Astrocyte (in vitro differentiated cells and primary cell): ENCODE data around the gene CHKA. TPM values are rescaled to one million over a fixed set of nuclear protein-coding genes. Genes with fewer than 3 reads are reported as not detected.

ENCODE experiments used
- DNase-seq: peaks from one replicate; pipeline ENCODE4 v3.0.0-alpha.2; 2010; ENCODE audit warnings: low read depth
- FAIRE-seq: peaks from 2 replicates; lab custom pipeline; 2011; peaks lifted over from hg19 to GRCh38; lab: Jason Lieb, UNC
- H2AFZ ChIP-seq: 2 replicates; pipeline ENCODE4 v1.6.0; 2012; ENCODE audit warnings: low read depth, low read length, inconsistent platforms
- H3K27ac ChIP-seq: 2 replicates; pipeline ENCODE4 v1.5.1; 2011; ENCODE audit warnings: low read depth, low read length, inconsistent platforms
- H3K27me3 ChIP-seq: 2 replicates; pipeline ENCODE4 v1.6.0; 2011; ENCODE audit warnings: low read length, inconsistent platforms; ENCODE audit not compliant: insufficient read depth
- H3K36me3 ChIP-seq: 2 replicates; pipeline ENCODE4 v1.5.1; 2011; ENCODE audit warnings: low read length, inconsistent platforms; ENCODE audit not compliant: insufficient read depth
- H3K4me1 ChIP-seq: 2 replicates; pipeline ENCODE4 v1.5.1; 2011; ENCODE audit warnings: low read length, inconsistent platforms; ENCODE audit not compliant: insufficient read depth
- H3K4me2 ChIP-seq: 2 replicates; pipeline ENCODE4 v1.6.0; 2012; ENCODE audit warnings: low read length, inconsistent platforms
- H3K4me3 ChIP-seq: 2 replicates; pipeline ENCODE4 v1.5.1; 2011; ENCODE audit warnings: low read depth, mild to moderate bottlenecking, low read length, inconsistent platforms; ENCODE audit not compliant: insufficient read depth
- H3K79me2 ChIP-seq: 2 replicates; pipeline ENCODE4 v1.6.0; 2012; ENCODE audit warnings: mild to moderate bottlenecking, low read length, inconsistent platforms; ENCODE audit not compliant: insufficient read depth
- H3K9ac ChIP-seq: 2 replicates; pipeline ENCODE4 v1.6.0; 2012; ENCODE audit warnings: mild to moderate bottlenecking, low read length, inconsistent platforms
- H3K9me3 ChIP-seq: 2 replicates; pipeline ENCODE4 v1.5.1; 2012; ENCODE audit warnings: low read depth, mild to moderate bottlenecking, low read length, inconsistent platforms; ENCODE audit not compliant: insufficient read depth
- H4K20me1 ChIP-seq: 2 replicates; pipeline ENCODE4 v1.6.0; 2012; ENCODE audit warnings: low read length, inconsistent platforms; ENCODE audit not compliant: insufficient read depth
- H3K27ac Mint-ChIP-seq: one replicate; pipeline ENCODE4 v1.8.0; 2021; ENCODE audit warnings: mild to moderate bottlenecking, mixed read lengths; ENCODE audit not compliant: unreplicated experiment
- H3K27me3 Mint-ChIP-seq: one replicate; pipeline ENCODE4 v1.8.0; 2021; ENCODE audit warnings: low read depth, mixed read lengths; ENCODE audit not compliant: unreplicated experiment
- H3K36me3 Mint-ChIP-seq: one replicate; pipeline ENCODE4 v1.8.0; 2021; ENCODE audit warnings: low read depth, mixed read lengths; ENCODE audit not compliant: unreplicated experiment
- H3K4me1 Mint-ChIP-seq: one replicate; pipeline ENCODE4 v1.8.0; 2021; ENCODE audit warnings: low read depth, mixed read lengths; ENCODE audit not compliant: unreplicated experiment
- H3K4me3 Mint-ChIP-seq: one replicate; pipeline ENCODE4 v1.8.0; 2021; ENCODE audit warnings: mild to moderate bottlenecking, moderate library complexity, mixed read lengths; ENCODE audit not compliant: unreplicated experiment
- H3K9me3 Mint-ChIP-seq: one replicate; pipeline ENCODE4 v1.8.0; 2021; ENCODE audit warnings: mild to moderate bottlenecking, mixed read lengths; ENCODE audit not compliant: unreplicated experiment
- EZH2 ChIP-seq: IDR thresholded peaks from 2 replicates; pipeline ENCODE4 v1.6.1; 2012; ENCODE audit warnings: mild to moderate bottlenecking, low read length, inconsistent platforms; ENCODE audit not compliant: insufficient read depth
- total RNA-seq: library from RNA; stranded (reverse); gene quantifications from 2 replicates; pipeline ENCODE4 v1.2.1, GENCODE V29; 2021
- TF ChIP-seq, protein P1 (sequence below): IDR thresholded peaks from 2 replicates; pipeline ENCODE4 v1.5.1; 2011; ENCODE audit warnings: low read depth, mild to moderate bottlenecking, inconsistent platforms, low read length, moderate library complexity; ENCODE audit not compliant: insufficient read depth

The CHKA gene
- total RNA-seq, 1 donor from 2014 or later = 37.7 TPM

DNA sequence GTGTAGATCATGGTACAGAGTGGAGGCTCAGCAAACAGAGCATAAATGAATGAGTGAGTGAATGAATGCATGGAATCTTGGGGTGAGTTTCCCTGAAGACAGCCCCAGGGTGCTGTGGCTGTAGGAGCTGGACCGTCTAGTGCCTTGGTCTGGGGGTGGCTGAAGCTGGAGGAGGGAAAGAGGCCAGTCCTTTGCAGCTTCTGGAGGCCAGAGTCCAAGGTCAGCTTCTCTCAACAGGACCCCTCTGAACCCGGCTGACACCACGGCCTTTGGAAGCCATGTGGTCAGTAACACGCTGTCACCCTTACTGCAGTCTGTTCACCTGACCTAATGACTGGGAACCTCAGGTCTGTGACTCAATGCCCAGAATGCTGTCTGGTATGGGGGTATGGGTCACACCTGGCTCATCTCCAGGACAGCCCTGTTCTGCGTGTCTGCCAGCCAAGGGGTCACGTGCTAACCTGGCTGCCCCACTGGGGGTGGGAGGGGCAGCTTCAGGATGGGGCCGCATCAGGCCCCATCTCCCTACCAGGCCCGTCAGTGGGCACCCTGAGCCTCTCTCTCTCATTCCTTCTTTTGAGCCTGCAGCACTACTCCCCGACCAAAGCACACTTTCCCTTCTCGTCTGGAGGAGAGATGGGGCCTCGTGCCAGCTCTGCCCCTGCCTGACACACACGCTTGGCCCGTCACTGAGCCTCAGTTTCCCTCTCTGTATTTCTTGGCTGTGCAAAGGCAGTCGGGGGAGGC is 24.1 kb upstream of the CHKA start:
- Mint-ChIP-seq H3K9me3 (no peaks in the 10 kb centered on the region), H3K4me3 (no peak overlapping the region), H3K27ac (no peak overlapping the region), H3K36me3 (no peaks in the 10 kb centered on the region), H3K27me3 (peaks cover 8% of the 10 kb centered on the region), H3K4me1 (no peaks in the 10 kb centered on the region)
- DNase-seq (no peak), FAIRE-seq (no peak)
- no peak overlapping the region for H3K4me3 ChIP-seq
- no peaks in the 10 kb centered on the region for H3K36me3 ChIP-seq
- no peaks in the 10 kb centered on the region for H4K20me1 ChIP-seq
- H3K9ac ChIP-seq = no peak overlapping the region
- no peaks in the 10 kb centered on the region for H3K79me2 ChIP-seq
- TF ChIP-seq, protein P1, sequence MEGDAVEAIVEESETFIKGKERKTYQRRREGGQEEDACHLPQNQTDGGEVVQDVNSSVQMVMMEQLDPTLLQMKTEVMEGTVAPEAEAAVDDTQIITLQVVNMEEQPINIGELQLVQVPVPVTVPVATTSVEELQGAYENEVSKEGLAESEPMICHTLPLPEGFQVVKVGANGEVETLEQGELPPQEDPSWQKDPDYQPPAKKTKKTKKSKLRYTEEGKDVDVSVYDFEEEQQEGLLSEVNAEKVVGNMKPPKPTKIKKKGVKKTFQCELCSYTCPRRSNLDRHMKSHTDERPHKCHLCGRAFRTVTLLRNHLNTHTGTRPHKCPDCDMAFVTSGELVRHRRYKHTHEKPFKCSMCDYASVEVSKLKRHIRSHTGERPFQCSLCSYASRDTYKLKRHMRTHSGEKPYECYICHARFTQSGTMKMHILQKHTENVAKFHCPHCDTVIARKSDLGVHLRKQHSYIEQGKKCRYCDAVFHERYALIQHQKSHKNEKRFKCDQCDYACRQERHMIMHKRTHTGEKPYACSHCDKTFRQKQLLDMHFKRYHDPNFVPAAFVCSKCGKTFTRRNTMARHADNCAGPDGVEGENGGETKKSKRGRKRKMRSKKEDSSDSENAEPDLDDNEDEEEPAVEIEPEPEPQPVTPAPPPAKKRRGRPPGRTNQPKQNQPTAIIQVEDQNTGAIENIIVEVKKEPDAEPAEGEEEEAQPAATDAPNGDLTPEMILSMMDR = no peak
- no peak for TF ChIP-seq EZH2
- no peak overlapping the region for H3K27ac ChIP-seq
- H3K27me3 ChIP-seq = no peaks in the 10 kb centered on the region
- peaks cover 10% of the 10 kb centered on the region for H3K4me1 ChIP-seq
- no peak overlapping the region for H3K4me2 ChIP-seq
- H2AFZ ChIP-seq = no peak overlapping the region
- no peaks in the 10 kb centered on the region for H3K9me3 ChIP-seq

DNA sequence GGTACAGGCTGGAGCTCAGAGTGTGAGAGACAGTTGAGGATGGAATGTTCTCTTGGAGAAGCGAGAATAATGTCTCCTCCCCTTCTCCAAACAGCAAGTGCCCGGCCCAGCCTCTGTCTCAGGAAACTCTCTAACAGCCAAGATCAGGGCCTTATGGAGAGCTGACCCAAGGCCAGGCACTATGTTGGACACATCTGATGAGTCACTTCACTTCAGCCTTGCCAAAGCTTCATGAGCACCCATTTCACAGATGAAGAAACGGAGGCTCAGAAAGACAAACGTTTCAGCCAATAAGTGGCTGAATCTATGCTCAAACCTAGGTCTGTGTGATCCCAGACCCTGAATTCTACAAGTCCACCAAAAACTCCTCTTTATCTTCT is 22.1 kb upstream of the CHKA start:
- H3K9ac ChIP-seq = no peak overlapping the region
- FAIRE-seq = no peak

More for the DNA sequence above, 22.1 kb upstream of the CHKA start:
- Mint-ChIP-seq H3K4me1 (no peaks in the 10 kb centered on the region), H3K36me3 (no peaks in the 10 kb centered on the region), H3K27me3 (peaks cover 6% of the 10 kb centered on the region), H3K9me3 (no peaks in the 10 kb centered on the region), H3K27ac (no peak overlapping the region), H3K4me3 (no peak overlapping the region)
- Histone ChIP-seq H3K27ac (no peak overlapping the region), H3K36me3 (no peaks in the 10 kb centered on the region), H4K20me1 (no peaks in the 10 kb centered on the region), H3K4me1 (peaks cover 6% of the 10 kb centered on the region), H2AFZ (no peak overlapping the region), H3K4me2 (no peak overlapping the region), H3K27me3 (no peaks in the 10 kb centered on the region), H3K4me3 (no peak overlapping the region), H3K9me3 (no peaks in the 10 kb centered on the region), H3K79me2 (no peaks in the 10 kb centered on the region)
- TF ChIP-seq, protein P1 = no peak
- TF ChIP-seq EZH2 = no peak
- no peak for DNase-seq
